CD14-positive monocyte (primary cell): ENCODE measurements around the gene PSMG4. TPM values are rescaled to one million over a fixed set of nuclear protein-coding genes. Genes with fewer than 3 reads are reported as not detected.

Experiments used
- DNase-seq, 3 donors: peaks; one replicate each; pipeline ENCODE4 v3.0.0-alpha.2; 2011 to 2022
- H2AFZ ChIP-seq: 2 replicates; pipeline ENCODE4 v1.6.0; 2012; ENCODE audit warnings: mild to moderate bottlenecking, low read depth, low read length, inconsistent platforms; ENCODE audit not compliant: insufficient read depth, poor library complexity, severe bottlenecking
- H3K27ac ChIP-seq, 2 donors: 1 replicate in 1 of 2; 2 replicates in 1 of 2; pipeline ENCODE4 v1.5.1; 2012 to 2013; ENCODE audit warnings: low read length in 2 of 2, control low read depth in 1 of 2, inconsistent platforms in 1 of 2, low read depth in 1 of 2, mild to moderate bottlenecking in 1 of 2
- H3K27me3 ChIP-seq, 2 donors: one replicate each; pipeline versions ENCODE4 v1.6.0 to v1.6.1; 2011 to 2013; ENCODE audit warnings: low read length in 2 of 2; ENCODE audit not compliant: control insufficient read depth in 2 of 2, insufficient read depth in 2 of 2
- H3K36me3 ChIP-seq, 2 donors: replicated peaks in 1 of 2; 1 replicate in 1 of 2; 2 replicates in 1 of 2; pipeline versions ENCODE4 v1.5.1 to v1.6.1; 2012 to 2013; ENCODE audit warnings: low read length in 2 of 2, control low read depth in 1 of 2, inconsistent platforms in 1 of 2, mild to moderate bottlenecking in 1 of 2; ENCODE audit not compliant: insufficient read depth in 2 of 2, control insufficient read depth in 1 of 2
- H3K4me1 ChIP-seq, 2 donors: 1 replicate in 1 of 2; 2 replicates in 1 of 2; pipeline versions ENCODE4 v1.5.1 to v1.6.1; 2012 to 2013; ENCODE audit warnings: low read length in 2 of 2, control low read depth in 1 of 2, inconsistent platforms in 1 of 2, mild to moderate bottlenecking in 1 of 2, moderate library complexity in 1 of 2; ENCODE audit not compliant: insufficient read depth in 2 of 2, control insufficient read depth in 1 of 2
- H3K4me2 ChIP-seq: replicated peaks from 2 replicates; pipeline ENCODE3; 2012; ENCODE audit warnings: low read length, moderate library complexity, mild to moderate bottlenecking; ENCODE audit not compliant: poor library complexity, severe bottlenecking; ENCODE audit errors: extremely low read depth
- H3K4me3 ChIP-seq, 3 experiments: fragments of 200-600 bp in 1 of 3; sonication (generic) in 1 of 3; replicated peaks in 1 of 3; 1 replicate in 2 of 3; 2 replicates in 1 of 3; pipeline ENCODE4 v1.5.1; 2011 to 2013; ENCODE audit warnings: low read length in 3 of 3, mild to moderate bottlenecking in 3 of 3, control low read depth in 2 of 3, low read depth in 2 of 3, inconsistent platforms in 1 of 3, moderate library complexity in 1 of 3
- H3K79me2 ChIP-seq: 2 replicates; pipeline ENCODE4 v1.6.0; 2012; ENCODE audit warnings: mild to moderate bottlenecking, control low read depth, inconsistent platforms, low read length, moderate library complexity; ENCODE audit not compliant: insufficient read depth
- H3K9ac ChIP-seq: 2 replicates; pipeline ENCODE4 v1.6.0; 2017; ENCODE audit warnings: low read length, mild to moderate bottlenecking; ENCODE audit not compliant: insufficient read depth, poor library complexity, severe bottlenecking
- H3K9me3 ChIP-seq, 2 donors: replicated peaks in 1 of 2; 1 replicate in 1 of 2; 2 replicates in 1 of 2; pipeline versions ENCODE4 v1.5.1 to v1.6.1; 2012 to 2013; ENCODE audit warnings: low read length in 2 of 2, control low read depth in 1 of 2; ENCODE audit not compliant: control insufficient read depth in 1 of 2, insufficient read depth in 1 of 2
- H4K20me1 ChIP-seq: 2 replicates; pipeline ENCODE4 v1.6.0; 2012; ENCODE audit warnings: mild to moderate bottlenecking, low read length, control low read depth, moderate library complexity; ENCODE audit not compliant: insufficient read depth
- H3K27ac Mint-ChIP-seq, 7 donors: one replicate each; pipeline ENCODE4 v1.8.0; 2020; ENCODE audit warnings: mild to moderate bottlenecking in 7 of 7, mixed read lengths in 7 of 7, moderate library complexity in 6 of 7, inconsistent platforms in 2 of 7
- H3K27me3 Mint-ChIP-seq, 3 donors: one replicate each; pipeline ENCODE4 v1.8.0; 2021 to 2022; ENCODE audit warnings: low read depth in 3 of 3, mild to moderate bottlenecking in 3 of 3, mixed read lengths in 3 of 3, moderate library complexity in 3 of 3, inconsistent platforms in 1 of 3
- H3K36me3 Mint-ChIP-seq, 2 donors: one replicate each; pipeline ENCODE4 v1.8.0; 2020; ENCODE audit warnings: mixed read lengths in 2 of 2, inconsistent platforms in 1 of 2, mild to moderate bottlenecking in 1 of 2
- H3K4me1 Mint-ChIP-seq: one replicate; pipeline ENCODE4 v1.8.0; 2020; ENCODE audit warnings: mild to moderate bottlenecking, mixed read lengths
- H3K4me3 Mint-ChIP-seq, 2 donors: one replicate each; pipeline ENCODE4 v1.8.0; 2020; ENCODE audit warnings: mild to moderate bottlenecking in 2 of 2, mixed read lengths in 2 of 2, moderate library complexity in 1 of 2
- H3K9me3 Mint-ChIP-seq, 7 donors: one replicate each; pipeline ENCODE4 v1.8.0; 2020 to 2022; ENCODE audit warnings: mixed read lengths in 7 of 7, mild to moderate bottlenecking in 6 of 7, moderate library complexity in 6 of 7, inconsistent platforms in 2 of 7
- WGBS: methylation state at CpG from one replicate; pipeline ENCODE4 v1.1.5; 2013; ENCODE audit warnings: missing lambda C conversion rate; ENCODE audit not compliant: insufficient coverage; 5-methylcytosine and 5-hydroxymethylcytosine counted together
- intact Hi-C, 2 donors: fragments of 100-400 bp; cut with micrococcal nuclease; formaldehyde crosslinking; loops; one replicate each; pipeline versions ENCODE4 v1.15.0 to v1.15.1; 2023
- polyA plus RNA-seq, 3 donors: library from polyadenylated mRNA; depleted of rRNA in 1 of 3; unstranded in 2 of 3; stranded (reverse) in 1 of 3; fragments of 300-500 nt in 2 of 3; fragments of >200 nt in 1 of 3; fragmentation: Illumina TruSeq in 2 of 3; gene quantifications; 1 replicate in 2 of 3; 2 replicates in 1 of 3; pipeline ENCODE4 v1.2.3, GENCODE V29; 2012 to 2021
- TF ChIP-seq, protein P1 (sequence below): fragments of 200-600 bp; IDR thresholded peaks from one replicate; pipeline ENCODE4 v1.8.0; 2022; ENCODE audit warnings: antibody characterized with exemption, mild to moderate bottlenecking

PSMG4 gene
- polyA plus RNA-seq, 3 donors: 23.6 to 31.1 (median 27.9) TPM

DNA sequence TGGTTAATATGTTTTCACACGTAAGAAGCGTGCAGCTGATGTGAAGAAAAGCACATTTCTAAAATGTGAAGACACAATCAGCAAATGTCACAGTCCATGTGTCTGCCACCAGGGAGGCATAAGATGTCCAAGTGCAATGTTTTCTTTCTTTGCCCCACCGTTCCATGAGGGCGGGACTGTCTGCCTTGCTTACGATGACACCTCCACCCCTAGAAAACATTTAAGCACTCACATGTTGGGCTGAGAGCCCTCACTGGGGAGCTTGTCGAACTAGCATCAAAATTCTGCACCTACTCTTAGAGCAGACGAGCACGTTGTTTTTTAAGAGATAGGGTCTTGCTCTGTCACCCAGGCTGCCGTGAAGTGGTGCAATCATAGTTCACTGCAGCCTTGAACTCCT is 57.6 kb downstream of the PSMG4 start:
- no peaks in the 10 kb centered on the region for H3K36me3 Mint-ChIP-seq
- Histone ChIP-seq H3K79me2 (no peaks in the 10 kb centered on the region), H3K9ac (no peak overlapping the region), H3K4me1 (no peaks in the 10 kb centered on the region), H3K27me3 (no peaks in the 10 kb centered on the region), H3K9me3 (no peaks in the 10 kb centered on the region), H2AFZ (no peak overlapping the region), H4K20me1 (no peaks in the 10 kb centered on the region), H3K36me3 (no peaks in the 10 kb centered on the region), H3K4me2 (no peak overlapping the region), H3K4me3 (no peak overlapping the region), H3K27ac (no peak overlapping the region)
- H3K27me3 Mint-ChIP-seq: peaks cover 6 to 9% (median 8%) of the 10 kb centered on the region in 3 donors
- H3K9me3 Mint-ChIP-seq: no peaks in the 10 kb centered on the region
- intact Hi-C loops: no loop called here
- TF ChIP-seq, protein P1, sequence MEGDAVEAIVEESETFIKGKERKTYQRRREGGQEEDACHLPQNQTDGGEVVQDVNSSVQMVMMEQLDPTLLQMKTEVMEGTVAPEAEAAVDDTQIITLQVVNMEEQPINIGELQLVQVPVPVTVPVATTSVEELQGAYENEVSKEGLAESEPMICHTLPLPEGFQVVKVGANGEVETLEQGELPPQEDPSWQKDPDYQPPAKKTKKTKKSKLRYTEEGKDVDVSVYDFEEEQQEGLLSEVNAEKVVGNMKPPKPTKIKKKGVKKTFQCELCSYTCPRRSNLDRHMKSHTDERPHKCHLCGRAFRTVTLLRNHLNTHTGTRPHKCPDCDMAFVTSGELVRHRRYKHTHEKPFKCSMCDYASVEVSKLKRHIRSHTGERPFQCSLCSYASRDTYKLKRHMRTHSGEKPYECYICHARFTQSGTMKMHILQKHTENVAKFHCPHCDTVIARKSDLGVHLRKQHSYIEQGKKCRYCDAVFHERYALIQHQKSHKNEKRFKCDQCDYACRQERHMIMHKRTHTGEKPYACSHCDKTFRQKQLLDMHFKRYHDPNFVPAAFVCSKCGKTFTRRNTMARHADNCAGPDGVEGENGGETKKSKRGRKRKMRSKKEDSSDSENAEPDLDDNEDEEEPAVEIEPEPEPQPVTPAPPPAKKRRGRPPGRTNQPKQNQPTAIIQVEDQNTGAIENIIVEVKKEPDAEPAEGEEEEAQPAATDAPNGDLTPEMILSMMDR: no peak
- no peak overlapping the region for H3K27ac Mint-ChIP-seq
- 92% methylated on average over 7 of the region's 9 CpGs for WGBS
- DNase-seq: no peak
- H3K4me3 Mint-ChIP-seq: no peak overlapping the region
- H3K4me1 Mint-ChIP-seq: no peaks in the 10 kb centered on the region

DNA sequence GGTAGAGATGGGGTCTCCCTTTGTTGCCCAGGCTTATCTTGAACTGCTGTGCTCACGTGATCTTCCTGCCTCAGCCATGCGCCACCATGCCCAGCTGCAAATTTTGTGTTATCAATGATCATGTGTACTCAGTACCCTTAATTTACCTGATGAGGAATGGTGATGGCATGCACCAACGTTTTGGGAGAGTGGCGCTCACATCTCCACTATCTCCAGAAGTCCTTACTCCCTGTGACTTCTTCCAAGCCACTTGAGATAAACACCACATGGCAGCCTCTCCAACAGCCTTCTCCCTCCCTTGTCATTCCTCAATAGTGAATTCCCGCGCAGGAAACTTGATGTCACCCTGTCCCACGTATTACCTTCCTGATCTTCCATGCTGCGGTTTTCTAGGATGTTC is 58.1 kb downstream of the PSMG4 start:
- Histone ChIP-seq H3K4me1 (no peaks in the 10 kb centered on the region), H3K27ac (no peak overlapping the region), H2AFZ (no peak overlapping the region), H3K4me3 (no peak overlapping the region), H3K4me2 (no peak overlapping the region), H3K36me3 (no peaks in the 10 kb centered on the region), H3K9me3 (no peaks in the 10 kb centered on the region), H3K79me2 (no peaks in the 10 kb centered on the region), H3K9ac (no peak overlapping the region), H4K20me1 (no peaks in the 10 kb centered on the region), H3K27me3 (no peaks in the 10 kb centered on the region)
- 92% methylated on average over 6 of the region's 8 CpGs for WGBS
- Mint-ChIP-seq H3K4me1 (no peaks in the 10 kb centered on the region), H3K27ac (no peak overlapping the region), H3K27me3 (peaks cover 8 to 9% (median 9%) of the 10 kb centered on the region in 3 donors), H3K4me3 (no peak overlapping the region), H3K36me3 (no peaks in the 10 kb centered on the region), H3K9me3 (no peaks in the 10 kb centered on the region)
- TF ChIP-seq, protein P1: no peak
- intact Hi-C loops: no loop called here
- DNase-seq: no peak

Other genes starting within 250 kb of the PSMG4 start
- gene RIPK1, start 190.5 kb upstream of the PSMG4 start, polyA plus RNA-seq: 1 to 10 TPM; 6.0 to 9.6 (median 9.6) TPM
- 1 to 10 TPM; 4.6 to 7.8 (median 5.9) TPM for gene BPHL, start 140.2 kb upstream of the PSMG4 start, polyA plus RNA-seq
- gene TUBB2A, start 101.4 kb upstream of the PSMG4 start, polyA plus RNA-seq: 10 to 100 TPM in 1 of 3 donors, 1 to 10 TPM in 2; 2.4 to 74.3 (median 4.2) TPM
- gene TUBB2B, start 31.3 kb upstream of the PSMG4 start, polyA plus RNA-seq: 1 to 10 TPM in 1 of 3 donors, under 1 TPM in 1, not detected in 1; 0.15 to 3.5 TPM
- gene SLC22A23, start 198.1 kb downstream of the PSMG4 start, polyA plus RNA-seq: under 1 TPM in 1 of 3 donors, not detected in 2; 0.08 TPM